Measurements from ENCODE around the gene GPHN. TPM values are rescaled to one million over a fixed set of nuclear protein-coding genes. Genes with fewer than 3 reads are reported as not detected.

The GPHN gene
- total RNA-seq, 4 donors from 2014 or later = 14.8 to 20.8 (median 17.0) TPM

DNA sequence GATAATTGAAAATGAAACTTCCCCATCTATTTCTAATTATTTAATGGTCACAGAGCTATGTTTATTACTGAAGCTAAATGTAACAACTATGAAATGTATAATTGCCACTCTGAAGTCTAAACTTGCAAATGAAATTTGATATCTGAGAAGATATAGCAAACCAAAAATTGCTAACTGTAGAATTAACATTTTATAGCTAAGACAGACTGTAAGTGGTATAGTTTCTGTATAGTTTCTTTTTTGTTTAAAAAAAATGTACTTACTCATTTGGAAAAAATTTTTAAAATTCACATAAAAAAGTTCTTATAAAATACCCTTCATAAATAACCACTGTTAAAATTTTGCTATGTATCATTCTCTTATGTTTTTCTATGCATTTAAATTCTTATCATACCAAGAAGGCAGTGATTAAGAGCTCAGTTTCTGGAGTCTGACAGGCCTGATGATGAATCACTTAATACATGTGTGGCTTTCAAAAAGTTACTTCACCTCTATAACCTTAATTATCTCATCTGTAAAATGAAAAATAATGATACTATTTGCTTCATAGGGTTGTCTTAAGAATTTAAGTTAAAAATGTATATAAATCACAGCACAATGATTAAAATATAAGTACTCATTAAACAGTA lies 466.6 kb downstream of the GPHN start:
- DNase-seq (ENCODE audit: low spot score in 2 of 2) = no peak
- intact Hi-C loops (cut with DNase I; ENCODE audit: low total_unique reads) = no loop called here
- H3K4me3 ChIP-seq (ENCODE audit: low read depth, poor library complexity, severe bottlenecking) = no peak overlapping the region
- TF ChIP-seq POLR2A (IDR thresholded peaks at IDR 0.05) = no peak
- TF ChIP-seq, protein P1, sequence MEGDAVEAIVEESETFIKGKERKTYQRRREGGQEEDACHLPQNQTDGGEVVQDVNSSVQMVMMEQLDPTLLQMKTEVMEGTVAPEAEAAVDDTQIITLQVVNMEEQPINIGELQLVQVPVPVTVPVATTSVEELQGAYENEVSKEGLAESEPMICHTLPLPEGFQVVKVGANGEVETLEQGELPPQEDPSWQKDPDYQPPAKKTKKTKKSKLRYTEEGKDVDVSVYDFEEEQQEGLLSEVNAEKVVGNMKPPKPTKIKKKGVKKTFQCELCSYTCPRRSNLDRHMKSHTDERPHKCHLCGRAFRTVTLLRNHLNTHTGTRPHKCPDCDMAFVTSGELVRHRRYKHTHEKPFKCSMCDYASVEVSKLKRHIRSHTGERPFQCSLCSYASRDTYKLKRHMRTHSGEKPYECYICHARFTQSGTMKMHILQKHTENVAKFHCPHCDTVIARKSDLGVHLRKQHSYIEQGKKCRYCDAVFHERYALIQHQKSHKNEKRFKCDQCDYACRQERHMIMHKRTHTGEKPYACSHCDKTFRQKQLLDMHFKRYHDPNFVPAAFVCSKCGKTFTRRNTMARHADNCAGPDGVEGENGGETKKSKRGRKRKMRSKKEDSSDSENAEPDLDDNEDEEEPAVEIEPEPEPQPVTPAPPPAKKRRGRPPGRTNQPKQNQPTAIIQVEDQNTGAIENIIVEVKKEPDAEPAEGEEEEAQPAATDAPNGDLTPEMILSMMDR (IDR thresholded peaks at IDR 0.05) = no peak

DNA sequence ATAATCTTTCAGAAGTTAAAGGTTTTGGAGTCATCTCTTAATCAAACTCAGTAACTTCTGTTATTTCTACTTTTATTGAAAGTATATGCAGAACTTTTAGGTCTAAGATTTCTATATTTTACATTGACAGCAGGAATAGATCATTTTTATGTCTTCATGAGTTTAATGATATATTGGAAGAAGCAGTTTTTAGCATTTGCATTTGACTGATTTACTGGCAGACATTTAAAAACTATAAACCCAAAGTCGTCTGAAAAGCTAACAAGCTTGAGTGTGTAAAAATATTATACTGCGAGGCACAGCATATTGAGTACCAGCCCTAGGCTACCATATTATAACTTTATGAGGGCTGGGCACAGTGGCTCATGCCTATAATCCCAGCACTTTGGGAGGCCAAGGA lies 467.3 kb downstream of the GPHN start:
- no peak for DNase-seq (ENCODE audit: low spot score in 2 of 2)
- intact Hi-C loops (cut with DNase I; ENCODE audit: low total_unique reads) = no loop called here
- TF ChIP-seq, protein P1 (IDR thresholded peaks at IDR 0.05) = no peak
- TF ChIP-seq POLR2A (IDR thresholded peaks at IDR 0.05) = no peak
- WGBS, 2 donors = 63 to 79% methylated on average over 2 of the region's 2 CpGs
- no peak overlapping the region for H3K4me3 ChIP-seq (ENCODE audit: low read depth, poor library complexity, severe bottlenecking)

DNA sequence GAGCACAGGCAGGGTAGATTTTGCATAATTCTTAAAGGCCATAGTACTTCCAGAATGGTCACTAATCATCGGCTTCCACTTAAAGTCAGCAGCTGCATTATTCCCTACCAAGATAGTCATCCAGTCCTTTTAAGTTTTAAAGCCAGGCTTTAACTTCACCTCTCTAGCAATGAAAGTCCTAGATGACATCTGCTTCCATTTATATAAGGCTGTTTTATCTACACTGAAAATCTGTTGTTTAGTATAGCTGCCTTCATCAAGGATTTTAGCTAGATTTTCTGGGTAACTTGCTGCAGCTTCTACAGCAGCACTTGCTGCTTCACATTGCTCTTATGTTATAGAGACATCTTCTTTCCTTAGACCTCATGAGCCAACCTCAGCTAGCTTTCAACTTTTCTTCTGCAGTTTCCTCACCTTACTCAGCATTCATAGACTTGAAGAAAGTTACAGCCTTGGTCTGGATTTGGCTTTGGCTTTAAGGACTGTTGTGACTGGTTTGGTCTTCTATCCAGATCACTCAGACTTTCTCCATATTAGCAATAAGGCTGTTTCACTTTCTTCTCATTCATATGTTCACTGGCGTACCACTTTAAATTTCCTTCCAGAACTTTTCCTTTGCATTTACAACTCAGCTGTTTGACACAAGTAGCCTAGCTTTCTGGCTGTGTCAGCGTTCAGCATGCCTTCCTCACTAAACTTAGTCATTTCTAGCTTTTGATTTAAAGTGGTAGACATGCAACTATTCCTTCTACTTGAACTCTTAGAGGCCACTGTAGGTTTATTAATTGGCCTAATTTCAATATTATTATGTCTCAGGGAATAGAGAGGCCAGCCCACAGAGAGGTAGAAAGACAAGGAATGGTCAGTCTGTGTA lies 471.4 kb downstream of the GPHN start:
- TF ChIP-seq, protein P1 (IDR thresholded peaks at IDR 0.05) = no peak
- intact Hi-C loops (cut with DNase I; ENCODE audit: low total_unique reads) = no loop called here
- DNase-seq (ENCODE audit: low spot score in 2 of 2) = no peak
- 77 to 82% methylated on average over 3 of the region's 3 CpGs for WGBS, 2 donors
- H3K4me3 ChIP-seq (ENCODE audit: low read depth, poor library complexity, severe bottlenecking) = no peak overlapping the region

DNA sequence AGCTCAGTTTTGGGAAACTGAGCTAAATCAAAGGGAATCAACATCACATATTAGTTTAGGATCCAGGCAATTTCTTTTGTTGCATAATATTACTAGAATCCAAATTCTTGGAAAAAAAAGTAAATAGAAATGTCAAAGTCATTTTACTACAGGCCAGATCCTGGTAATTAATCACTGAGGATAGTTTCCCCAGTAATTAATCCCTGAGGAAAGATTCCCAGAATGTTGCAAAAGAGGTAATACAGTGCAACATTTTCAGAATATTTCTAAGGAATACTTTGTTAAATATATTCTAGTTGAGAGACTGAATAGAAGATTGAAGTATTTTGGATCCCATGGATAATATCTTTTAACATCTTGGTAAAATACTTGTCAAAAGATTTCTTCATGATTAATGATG lies 474.3 kb downstream of the GPHN start:
- no peak for TF ChIP-seq POLR2A (IDR thresholded peaks at IDR 0.05)
- TF ChIP-seq, protein P1 (IDR thresholded peaks at IDR 0.05) = no peak
- DNase-seq (ENCODE audit: low spot score in 2 of 2) = no peak
- intact Hi-C loops (cut with DNase I; ENCODE audit: low total_unique reads) = no loop called here
- no peak overlapping the region for H3K4me3 ChIP-seq (ENCODE audit: low read depth, poor library complexity, severe bottlenecking)

DNA sequence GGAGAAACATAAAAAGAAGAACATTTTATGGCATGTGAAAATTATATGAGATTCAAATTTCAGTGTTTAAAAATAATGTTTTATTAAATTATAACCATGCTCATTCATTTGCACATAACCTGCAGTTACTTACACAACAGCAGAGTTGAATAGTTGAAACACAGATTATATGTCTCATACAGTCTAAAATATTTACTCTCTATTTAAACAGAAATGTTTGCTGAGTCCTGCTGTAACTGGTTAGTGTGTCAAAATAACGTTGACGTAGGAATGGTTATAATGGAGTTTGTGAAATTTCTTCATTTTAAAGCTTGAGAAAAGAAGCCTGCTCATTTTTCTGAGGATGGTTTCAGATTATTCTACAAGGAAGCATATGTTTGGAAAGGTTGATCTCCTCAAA lies 484.8 kb downstream of the GPHN start:
- intact Hi-C loops (cut with DNase I; ENCODE audit: low total_unique reads) = no loop called here
- TF ChIP-seq POLR2A (IDR thresholded peaks at IDR 0.05) = no peak
- TF ChIP-seq, protein P1 (IDR thresholded peaks at IDR 0.05) = no peak
- WGBS, 2 donors = 92 to 97% methylated on average over 2 of the region's 2 CpGs
- no peak for DNase-seq (ENCODE audit: low spot score in 2 of 2)
- no peak overlapping the region for H3K4me3 ChIP-seq (ENCODE audit: low read depth, poor library complexity, severe bottlenecking)
